HL-60 (cell line): Measurements from ENCODE around the gene TUBA1A.
"Not testable (repeated sequence)": the region's sequence is repeated elsewhere in the genome, so short reads cannot be mapped to it uniquely, and the experiment has no call there.

Source experiments
- DNase-seq, 2 experiments: peaks; one replicate each; pipeline ENCODE4 v3.0.0-alpha.2; 2010 to 2020; ENCODE audit warnings: low read depth in 1 of 2, low spot score in 1 of 2
- H3K27ac ChIP-seq: fragments of 250-450 bp; sonication (Bioruptor Pico); replicated peaks from 2 replicates; pipeline ENCODE4 v1.5.1; 2020; ENCODE audit warnings: mild to moderate bottlenecking, moderate library complexity
- H3K27me3 ChIP-seq: fragments of 250-450 bp; sonication (Bioruptor Pico); 2 replicates; pipeline ENCODE4 v1.5.1; 2021; ENCODE audit warnings: mild to moderate bottlenecking, moderate library complexity; ENCODE audit not compliant: insufficient read depth, poor library complexity, severe bottlenecking
- H3K4me3 ChIP-seq: replicated peaks from 2 replicates; pipeline ENCODE4 v1.5.1; 2011; ENCODE audit warnings: mild to moderate bottlenecking, control low read depth, low read length; ENCODE audit not compliant: insufficient read depth
- GABPA ChIP-seq: IDR thresholded peaks from 2 replicates; pipeline ENCODE4 v1.6.1; 2012; ENCODE audit warnings: low read depth
- POLR2AphosphoS5 ChIP-seq: IDR thresholded peaks from 2 replicates; pipeline ENCODE4 v1.6.1; 2012; ENCODE audit warnings: low read depth
- SPI1 ChIP-seq: IDR thresholded peaks from 2 replicates; pipeline ENCODE4 v1.6.1; 2012; ENCODE audit warnings: low read depth, mild to moderate bottlenecking, borderline replicate concordance
- TF ChIP-seq, protein P1 (sequence below): IDR thresholded peaks from 2 replicates; pipeline ENCODE4 v1.6.1; 2012; ENCODE audit warnings: low read depth; ENCODE audit not compliant: insufficient replicate concordance
- TF ChIP-seq, protein P2 (sequence below): IDR thresholded peaks from one replicate; pipeline ENCODE4 v1.5.1; 2011; ENCODE audit warnings: low read length, control low read depth, inconsistent platforms; ENCODE audit not compliant: insufficient read depth

The TUBA1A gene

DNA sequence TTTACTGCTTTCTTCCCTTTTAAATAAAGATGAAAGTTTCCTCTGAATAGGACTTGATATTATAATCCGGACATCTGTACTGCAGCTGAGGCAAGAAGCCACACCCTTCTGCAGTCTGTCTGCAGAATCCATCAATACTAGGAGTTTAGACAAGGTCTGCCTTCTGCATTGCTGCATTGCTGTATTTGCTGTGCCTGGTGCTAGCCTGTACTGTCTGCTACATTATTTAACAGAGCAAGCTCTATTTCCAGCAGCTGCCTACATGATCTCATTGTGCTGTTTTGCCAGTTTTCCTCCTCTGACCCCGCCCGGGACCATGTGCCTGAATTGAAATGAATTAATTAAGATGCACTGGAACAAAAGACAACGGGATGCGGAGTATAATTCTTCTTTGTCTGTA, 1.7 kb downstream of the TUBA1A start:
- TF ChIP-seq POLR2AphosphoS5 (no peak), SPI1 (no peak), GABPA (no peak)
- TF ChIP-seq, protein P1, sequence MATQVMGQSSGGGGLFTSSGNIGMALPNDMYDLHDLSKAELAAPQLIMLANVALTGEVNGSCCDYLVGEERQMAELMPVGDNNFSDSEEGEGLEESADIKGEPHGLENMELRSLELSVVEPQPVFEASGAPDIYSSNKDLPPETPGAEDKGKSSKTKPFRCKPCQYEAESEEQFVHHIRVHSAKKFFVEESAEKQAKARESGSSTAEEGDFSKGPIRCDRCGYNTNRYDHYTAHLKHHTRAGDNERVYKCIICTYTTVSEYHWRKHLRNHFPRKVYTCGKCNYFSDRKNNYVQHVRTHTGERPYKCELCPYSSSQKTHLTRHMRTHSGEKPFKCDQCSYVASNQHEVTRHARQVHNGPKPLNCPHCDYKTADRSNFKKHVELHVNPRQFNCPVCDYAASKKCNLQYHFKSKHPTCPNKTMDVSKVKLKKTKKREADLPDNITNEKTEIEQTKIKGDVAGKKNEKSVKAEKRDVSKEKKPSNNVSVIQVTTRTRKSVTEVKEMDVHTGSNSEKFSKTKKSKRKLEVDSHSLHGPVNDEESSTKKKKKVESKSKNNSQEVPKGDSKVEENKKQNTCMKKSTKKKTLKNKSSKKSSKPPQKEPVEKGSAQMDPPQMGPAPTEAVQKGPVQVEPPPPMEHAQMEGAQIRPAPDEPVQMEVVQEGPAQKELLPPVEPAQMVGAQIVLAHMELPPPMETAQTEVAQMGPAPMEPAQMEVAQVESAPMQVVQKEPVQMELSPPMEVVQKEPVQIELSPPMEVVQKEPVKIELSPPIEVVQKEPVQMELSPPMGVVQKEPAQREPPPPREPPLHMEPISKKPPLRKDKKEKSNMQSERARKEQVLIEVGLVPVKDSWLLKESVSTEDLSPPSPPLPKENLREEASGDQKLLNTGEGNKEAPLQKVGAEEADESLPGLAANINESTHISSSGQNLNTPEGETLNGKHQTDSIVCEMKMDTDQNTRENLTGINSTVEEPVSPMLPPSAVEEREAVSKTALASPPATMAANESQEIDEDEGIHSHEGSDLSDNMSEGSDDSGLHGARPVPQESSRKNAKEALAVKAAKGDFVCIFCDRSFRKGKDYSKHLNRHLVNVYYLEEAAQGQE: no peak
- TF ChIP-seq, protein P2, sequence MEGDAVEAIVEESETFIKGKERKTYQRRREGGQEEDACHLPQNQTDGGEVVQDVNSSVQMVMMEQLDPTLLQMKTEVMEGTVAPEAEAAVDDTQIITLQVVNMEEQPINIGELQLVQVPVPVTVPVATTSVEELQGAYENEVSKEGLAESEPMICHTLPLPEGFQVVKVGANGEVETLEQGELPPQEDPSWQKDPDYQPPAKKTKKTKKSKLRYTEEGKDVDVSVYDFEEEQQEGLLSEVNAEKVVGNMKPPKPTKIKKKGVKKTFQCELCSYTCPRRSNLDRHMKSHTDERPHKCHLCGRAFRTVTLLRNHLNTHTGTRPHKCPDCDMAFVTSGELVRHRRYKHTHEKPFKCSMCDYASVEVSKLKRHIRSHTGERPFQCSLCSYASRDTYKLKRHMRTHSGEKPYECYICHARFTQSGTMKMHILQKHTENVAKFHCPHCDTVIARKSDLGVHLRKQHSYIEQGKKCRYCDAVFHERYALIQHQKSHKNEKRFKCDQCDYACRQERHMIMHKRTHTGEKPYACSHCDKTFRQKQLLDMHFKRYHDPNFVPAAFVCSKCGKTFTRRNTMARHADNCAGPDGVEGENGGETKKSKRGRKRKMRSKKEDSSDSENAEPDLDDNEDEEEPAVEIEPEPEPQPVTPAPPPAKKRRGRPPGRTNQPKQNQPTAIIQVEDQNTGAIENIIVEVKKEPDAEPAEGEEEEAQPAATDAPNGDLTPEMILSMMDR: no peak
- Histone ChIP-seq H3K4me3 (no peak overlapping the region), H3K27ac (no peak overlapping the region), H3K27me3 (no peaks in the 10 kb centered on the region)
- no peak for DNase-seq

DNA sequence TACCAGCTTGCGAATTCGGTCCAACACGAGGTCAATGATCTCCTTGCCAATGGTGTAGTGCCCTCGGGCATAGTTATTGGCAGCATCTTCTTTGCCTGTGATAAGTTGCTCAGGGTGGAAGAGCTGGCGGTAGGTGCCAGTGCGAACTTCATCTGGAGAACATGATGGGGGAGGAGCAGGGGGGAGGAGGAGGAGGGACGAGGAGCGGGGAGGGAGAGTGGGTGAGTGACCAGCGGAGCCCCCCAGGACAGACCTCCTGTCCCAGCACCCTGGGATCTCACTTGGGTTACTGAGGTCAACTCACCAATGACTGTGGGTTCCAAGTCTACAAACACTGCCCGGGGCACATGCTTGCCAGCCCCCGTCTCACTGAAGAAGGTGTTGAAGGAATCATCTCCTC, 2.6 kb downstream of the TUBA1A start:
- H3K27ac ChIP-seq, DNase-seq, H3K4me3 ChIP-seq, H3K27me3 ChIP-seq: not testable (repeated sequence)

DNA sequence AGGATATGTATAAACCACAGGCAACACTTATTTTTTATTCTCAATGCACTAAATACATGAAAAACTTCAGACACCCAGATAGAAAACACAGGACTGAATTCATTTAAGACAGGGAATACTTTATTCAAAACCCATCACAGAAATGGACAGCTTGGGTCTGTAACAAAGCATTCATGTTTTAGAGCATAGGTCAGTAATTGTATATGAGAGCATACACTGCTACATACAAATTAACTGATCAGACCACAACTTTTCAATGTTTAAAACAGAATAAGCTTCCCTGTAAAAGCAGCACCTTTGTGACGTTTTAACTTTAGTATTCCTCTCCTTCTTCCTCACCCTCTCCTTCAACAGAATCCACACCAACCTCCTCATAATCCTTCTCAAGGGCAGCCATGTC, 4.2 kb downstream of the TUBA1A start:
- not testable (repeated sequence) for H3K4me3 ChIP-seq, H3K27me3 ChIP-seq, DNase-seq, H3K27ac ChIP-seq

DNA sequence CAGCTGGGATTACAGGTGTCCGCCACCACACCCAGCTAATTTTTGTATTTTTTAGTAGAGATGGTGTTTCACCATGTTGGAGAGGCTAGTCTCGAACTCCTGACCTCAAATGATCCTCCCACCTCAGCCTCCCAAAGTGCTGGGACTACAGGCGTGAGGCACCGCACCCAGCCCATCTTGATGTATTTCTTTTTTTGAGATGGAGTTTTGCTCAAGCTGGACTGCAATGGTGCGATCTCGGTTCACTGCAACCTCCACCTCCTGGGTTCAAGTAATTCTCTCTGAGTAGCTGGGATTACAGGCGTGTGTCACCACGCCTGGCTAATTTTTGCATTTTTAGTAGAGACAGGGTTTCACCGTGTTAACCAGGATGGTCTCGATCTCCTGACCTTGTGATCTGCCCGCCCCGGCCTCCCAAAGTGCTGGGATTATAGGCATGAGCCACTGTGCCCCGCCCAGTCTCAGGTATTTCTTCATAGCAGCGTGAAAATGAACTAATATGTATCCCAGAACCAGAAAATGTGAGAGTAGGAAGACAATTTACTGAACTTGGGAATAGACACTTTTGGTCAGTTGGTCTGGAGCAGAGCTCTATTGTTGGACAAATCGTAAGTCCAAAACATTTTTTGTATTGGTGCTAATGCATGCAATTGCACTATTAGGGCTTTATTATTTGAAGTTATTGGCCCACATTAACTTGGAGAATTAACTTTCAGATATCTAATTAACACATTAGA, 5.5 kb downstream of the TUBA1A start:
- peak; percentile 37; the same call in 1 of the 2 replicates for TF ChIP-seq POLR2AphosphoS5
- not testable (repeated sequence) for DNase-seq, H3K27ac ChIP-seq

DNA sequence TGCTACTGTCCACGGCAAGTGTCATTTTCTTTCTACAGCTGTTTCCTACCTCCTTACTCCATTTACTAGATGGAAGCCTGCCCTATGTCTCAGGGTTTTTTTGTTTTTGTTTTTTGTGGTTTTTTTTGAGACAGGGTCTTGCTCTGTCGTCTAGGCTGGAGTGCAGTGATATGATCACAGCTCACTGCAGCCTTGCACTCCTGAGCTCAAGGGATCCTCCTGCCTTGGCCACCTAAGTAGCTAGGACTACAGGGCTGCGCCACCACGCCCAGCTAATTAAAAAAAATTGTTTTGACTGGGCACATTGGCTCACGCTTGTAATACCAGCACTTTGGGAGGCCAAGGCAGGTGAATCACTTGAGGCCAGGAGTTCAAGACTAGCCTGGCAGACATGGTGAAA, 14.7 kb downstream of the TUBA1A start:
- DNase-seq: no peak
- Histone ChIP-seq H3K27ac (no peak overlapping the region), H3K4me3 (no peak overlapping the region), H3K27me3 (no peaks in the 10 kb centered on the region)
- TF ChIP-seq, protein P2: no peak
- TF ChIP-seq GABPA (no peak), SPI1 (no peak), POLR2AphosphoS5 (no peak)
- TF ChIP-seq, protein P1: no peak

More for the DNA sequence above, 5.5 kb downstream of the TUBA1A start:
- H3K4me3 ChIP-seq, H3K27me3 ChIP-seq: not testable (repeated sequence)
